ENCODE measurements around the gene EPS8. TPM values are rescaled to one million over a fixed set of nuclear protein-coding genes. Genes with fewer than 3 reads are reported as not detected.

Gene EPS8
- total RNA-seq, 1 donor from 2014 or later, result 31.7 TPM

DNA sequence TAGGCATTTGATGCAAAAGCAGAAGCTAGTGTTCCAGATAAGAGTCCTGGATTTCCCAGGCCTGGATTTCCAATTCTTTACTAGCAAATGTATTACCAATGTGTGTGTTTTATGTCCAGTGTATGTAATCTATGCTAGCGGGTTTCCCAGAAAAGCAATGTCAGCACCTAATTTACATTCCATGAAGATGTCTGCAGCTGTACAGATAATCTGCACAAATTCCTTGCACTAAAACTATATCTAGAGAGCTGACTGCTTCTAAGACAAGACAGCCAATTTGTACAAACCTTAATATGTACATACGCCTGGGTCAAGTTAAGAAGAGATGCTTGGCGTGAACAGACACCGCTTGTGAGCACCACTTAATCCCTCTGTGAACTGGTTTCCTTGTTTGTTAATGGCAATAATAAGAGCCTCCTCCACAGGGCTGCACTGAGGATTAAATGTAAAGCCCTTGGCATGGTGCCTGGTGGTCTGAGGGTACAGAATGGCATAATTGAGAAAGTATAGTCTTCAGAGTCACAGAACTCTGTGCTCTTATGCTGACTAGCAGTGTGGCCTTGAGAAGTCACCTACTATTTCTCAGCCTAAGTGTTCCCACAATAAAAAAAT, 185.6 kb downstream of the EPS8 start:
- H3K36me3 Mint-ChIP-seq, result no peaks in the 10 kb centered on the region
- no peaks in the 10 kb centered on the region for H3K9me3 Mint-ChIP-seq
- no peak for DNase-seq (ENCODE audit: extremely low spot score, unreplicated experiment)
- H3K27me3 Mint-ChIP-seq, result no peaks in the 10 kb centered on the region
- H3K4me1 Mint-ChIP-seq (ENCODE audit: unreplicated experiment), result peaks cover 12% of the 10 kb centered on the region
- H3K27ac Mint-ChIP-seq, result no peak overlapping the region
- no peak for TF ChIP-seq CTCF (conservative IDR thresholded peaks at IDR 0.05)
- no peak overlapping the region for H3K4me3 Mint-ChIP-seq

DNA sequence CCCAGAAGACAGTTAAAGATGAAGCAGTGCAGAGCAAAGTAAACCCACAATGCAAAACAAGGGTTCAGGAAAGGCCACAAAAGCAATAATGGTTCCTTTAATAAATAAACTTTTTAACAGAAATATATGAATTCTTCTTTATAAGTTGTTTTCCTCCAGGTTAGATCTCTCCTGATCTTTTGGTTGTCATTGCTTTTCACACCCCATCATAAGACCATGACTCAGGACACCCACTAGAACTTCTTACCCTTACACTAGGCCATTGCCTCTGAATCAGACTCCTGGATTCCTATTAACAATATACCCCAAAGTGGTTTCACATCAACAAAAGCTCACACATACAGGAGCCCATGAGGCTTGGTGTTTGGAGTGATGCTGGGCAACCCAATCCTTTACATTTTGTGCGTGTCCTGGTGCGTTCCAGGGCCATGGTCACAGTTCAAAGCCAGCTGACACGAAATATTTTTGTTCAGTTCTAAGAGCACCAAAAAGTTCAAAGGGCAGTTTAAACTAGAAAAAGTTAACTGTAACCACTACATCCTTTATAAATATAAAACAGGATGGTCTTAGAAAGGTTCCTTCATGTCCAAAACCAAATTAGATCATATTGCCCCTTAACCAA, 187.0 kb downstream of the EPS8 start:
- no peak for TF ChIP-seq CTCF (conservative IDR thresholded peaks at IDR 0.05)
- no peak overlapping the region for H3K4me3 Mint-ChIP-seq
- no peaks in the 10 kb centered on the region for H3K27me3 Mint-ChIP-seq
- peaks cover 12% of the 10 kb centered on the region for H3K4me1 Mint-ChIP-seq (ENCODE audit: unreplicated experiment)
- H3K27ac Mint-ChIP-seq, result no peak overlapping the region
- no peaks in the 10 kb centered on the region for H3K9me3 Mint-ChIP-seq
- H3K36me3 Mint-ChIP-seq, result peaks cover 4% of the 10 kb centered on the region
- no peak for DNase-seq (ENCODE audit: extremely low spot score, unreplicated experiment)

GRCh38 chr12:15601210-15601800, 187.9 kb downstream of the EPS8 start:
- Mint-ChIP-seq H3K27me3 (no peaks in the 10 kb centered on the region), H3K27ac (no peak overlapping the region), H3K36me3 (peaks cover 7% of the 10 kb centered on the region), H3K4me3 (no peak overlapping the region), H3K4me1 (ENCODE audit: unreplicated experiment) (peaks cover 12% of the 10 kb centered on the region), H3K9me3 (no peaks in the 10 kb centered on the region)
- no peak for DNase-seq (ENCODE audit: extremely low spot score, unreplicated experiment)
- no peak for TF ChIP-seq CTCF (conservative IDR thresholded peaks at IDR 0.05)

DNA sequence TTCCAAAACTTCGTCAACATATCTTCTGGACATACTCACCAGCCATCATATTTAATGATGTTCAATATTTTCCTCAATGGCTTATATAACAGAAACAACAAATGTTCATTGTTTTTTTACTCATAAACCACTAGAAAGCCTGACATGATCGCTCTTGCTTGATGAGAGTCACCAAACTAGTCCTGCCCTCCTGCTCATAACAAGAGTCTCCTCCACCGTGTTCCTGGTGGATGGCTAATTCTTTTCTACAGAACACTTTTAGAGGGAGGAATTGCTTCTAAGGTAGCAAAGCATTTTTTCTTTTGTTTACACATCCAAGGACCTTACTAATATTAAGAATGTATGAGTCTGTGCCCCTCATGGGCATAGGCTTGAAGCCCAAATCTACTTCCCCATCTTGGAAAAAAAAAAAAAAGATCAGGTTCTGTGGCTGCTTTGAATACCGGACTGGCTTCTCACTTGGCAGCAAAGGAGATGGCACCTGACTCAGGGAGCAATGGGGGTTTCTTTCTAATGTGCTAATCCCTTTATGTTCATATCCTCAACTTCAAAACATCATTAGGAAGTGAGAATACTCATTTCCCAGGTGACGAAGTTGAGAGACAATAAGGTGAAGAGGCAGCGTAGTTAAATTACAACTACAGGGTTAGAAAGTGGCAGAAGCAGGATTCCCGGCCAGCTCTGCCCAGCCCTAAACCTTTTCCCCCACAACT, 188.8 kb downstream of the EPS8 start:
- H3K27me3 Mint-ChIP-seq, result no peaks in the 10 kb centered on the region
- TF ChIP-seq CTCF (conservative IDR thresholded peaks at IDR 0.05), result no peak
- H3K4me3 Mint-ChIP-seq, result no peak overlapping the region
- peaks cover 7% of the 10 kb centered on the region for H3K36me3 Mint-ChIP-seq
- H3K4me1 Mint-ChIP-seq (ENCODE audit: unreplicated experiment), result peaks cover 12% of the 10 kb centered on the region
- H3K9me3 Mint-ChIP-seq, result no peaks in the 10 kb centered on the region
- no peak for DNase-seq (ENCODE audit: extremely low spot score, unreplicated experiment)
- no peak overlapping the region for H3K27ac Mint-ChIP-seq

DNA sequence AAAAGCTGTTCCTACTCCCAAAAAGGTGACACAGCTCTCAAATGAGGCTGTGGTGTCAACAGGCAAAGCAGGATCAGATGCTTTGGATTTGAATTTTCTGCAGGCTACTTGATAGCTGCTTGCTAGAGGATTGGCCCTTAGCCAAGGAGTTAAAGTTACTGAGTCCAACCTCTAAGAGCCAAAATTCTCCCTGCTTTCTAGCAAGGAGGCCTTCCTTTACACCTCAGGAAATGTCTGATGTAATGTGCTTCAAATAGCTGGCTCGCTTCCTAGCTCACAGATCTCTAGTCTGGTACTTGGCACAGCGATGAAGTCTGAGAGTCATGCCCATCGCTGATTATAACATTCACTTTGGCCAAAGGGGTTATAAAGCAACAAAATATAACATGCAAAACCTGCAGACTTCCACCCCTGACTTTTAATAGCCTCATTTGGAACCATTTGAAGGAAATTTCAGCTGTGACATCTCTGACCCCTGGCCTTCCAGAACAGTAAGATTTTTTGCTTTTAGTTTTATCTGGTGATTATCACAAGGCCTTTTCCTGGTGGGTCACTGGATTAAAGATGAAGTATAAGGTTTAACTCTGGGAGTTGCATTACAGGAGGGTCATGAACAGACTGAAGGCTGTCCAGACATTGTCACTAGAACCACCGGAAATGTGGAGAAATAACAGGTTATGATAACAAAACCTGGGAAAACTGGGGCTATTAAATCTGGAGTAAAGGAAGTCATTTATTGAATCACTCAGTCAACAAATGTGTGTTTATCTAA, 189.7 kb downstream of the EPS8 start:
- H3K27ac Mint-ChIP-seq, result no peak overlapping the region
- H3K4me3 Mint-ChIP-seq, result no peak overlapping the region
- H3K4me1 Mint-ChIP-seq (ENCODE audit: unreplicated experiment), result peaks cover 12% of the 10 kb centered on the region
- no peak for TF ChIP-seq CTCF (conservative IDR thresholded peaks at IDR 0.05)
- no peaks in the 10 kb centered on the region for H3K27me3 Mint-ChIP-seq
- DNase-seq (ENCODE audit: extremely low spot score, unreplicated experiment), result no peak
- H3K9me3 Mint-ChIP-seq, result no peaks in the 10 kb centered on the region
- peaks cover 7% of the 10 kb centered on the region for H3K36me3 Mint-ChIP-seq

Data from type B pancreatic cell (in vitro differentiated cells).